Measurements from ENCODE around the gene BCAP31.
"Not testable (repeated sequence)": the region's sequence is repeated elsewhere in the genome, so short reads cannot be mapped to it uniquely, and the experiment has no call there.

Gene BCAP31

GRCh38 chrX:153762626-153763173 lies 38.5 kb upstream of the BCAP31 start:
- no peak for DNase-seq

GRCh38 chrX:153761863-153762262 lies 37.7 kb upstream of the BCAP31 start:
- no peak for DNase-seq

- DNase-seq: no peak
These were observed 30.9 kb upstream of the BCAP31 start for GRCh38 chrX:153755136-153755535.

GRCh38 chrX:153750127-153750774 lies 26.1 kb upstream of the BCAP31 start:
- no peak for DNase-seq

GRCh38 chrX:153749017-153749416 lies 24.8 kb upstream of the BCAP31 start:
- not testable (repeated sequence) for DNase-seq

GRCh38 chrX:153746991-153747390 lies 22.8 kb upstream of the BCAP31 start:
- not testable (repeated sequence) for DNase-seq

GRCh38 chrX:153746359-153746758 lies 22.2 kb upstream of the BCAP31 start:
- no peak for DNase-seq

GRCh38 chrX:153745067-153745433 lies 20.9 kb upstream of the BCAP31 start:
- DNase-seq: not testable (repeated sequence)

- DNase-seq: no peak
These were observed 20.3 kb upstream of the BCAP31 start for GRCh38 chrX:153744210-153745066.

GRCh38 chrX:153743468-153744209 lies 19.5 kb upstream of the BCAP31 start:
- peak; percentile 78 for DNase-seq

GRCh38 chrX:153742796-153743467 lies 18.7 kb upstream of the BCAP31 start:
- peak; percentile 44 for DNase-seq

- DNase-seq: not testable (repeated sequence)
These were observed 17.9 kb upstream of the BCAP31 start for GRCh38 chrX:153742111-153742510.

GRCh38 chrX:153741446-153741845 lies 17.3 kb upstream of the BCAP31 start:
- DNase-seq: no peak

GRCh38 chrX:153740631-153741222 lies 16.5 kb upstream of the BCAP31 start:
- no peak for DNase-seq

- no peak for DNase-seq
These were observed 15.7 kb upstream of the BCAP31 start for GRCh38 chrX:153739754-153740486.

- no peak for DNase-seq
These were observed 13.9 kb upstream of the BCAP31 start for GRCh38 chrX:153738056-153738605.

GRCh38 chrX:153736871-153737441 lies 12.8 kb upstream of the BCAP31 start:
- no peak for DNase-seq

GRCh38 chrX:153736071-153736820 lies 12.1 kb upstream of the BCAP31 start:
- no peak for DNase-seq

GRCh38 chrX:153735274-153735673 lies 11.1 kb upstream of the BCAP31 start:
- no peak for DNase-seq

- DNase-seq: no peak
These were observed 10.7 kb upstream of the BCAP31 start for GRCh38 chrX:153734871-153735270.

Measured in NCI-H146 (cell line).